Urothelium cell line (cell line): Measurements from ENCODE around the gene DLX3.
A peak's percentile ranks its signal among the peaks of the same experiment; 100 is the strongest.

Experiments used
- DNase-seq: peaks from one replicate; pipeline ENCODE4 v3.0.0; 2011; ENCODE audit warnings: low spot score, mixed read lengths
- FAIRE-seq: peaks from 2 replicates; lab custom pipeline; 2011; peaks lifted over from hg19 to GRCh38; lab: Jason Lieb, UNC

DLX3 gene

GRCh38 chr17:49976163-49976827, 18.7 kb downstream of the DLX3 start:
- FAIRE-seq (no peak), DNase-seq (no peak)

DNA sequence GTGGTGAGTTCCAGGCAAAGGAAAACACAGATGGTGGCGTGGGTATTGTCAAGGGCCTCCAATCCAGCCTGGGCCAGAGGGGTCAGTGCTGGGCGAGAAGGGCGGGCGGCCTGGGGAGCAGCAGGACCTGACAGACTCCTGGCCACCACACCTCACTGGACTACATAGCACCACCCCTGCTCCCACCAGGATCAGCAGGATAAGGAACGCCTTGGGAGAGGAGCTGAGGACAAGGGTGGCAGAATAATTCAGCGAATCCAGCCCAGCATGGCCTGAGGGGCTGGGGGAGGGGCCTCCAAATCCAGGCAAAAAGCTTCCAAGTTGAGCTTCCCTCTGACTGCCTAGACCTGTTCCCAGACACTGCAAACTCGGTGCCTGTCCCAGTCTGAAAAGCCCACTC, 19.5 kb downstream of the DLX3 start:
- FAIRE-seq: no peak
- DNase-seq: no peak

DNA sequence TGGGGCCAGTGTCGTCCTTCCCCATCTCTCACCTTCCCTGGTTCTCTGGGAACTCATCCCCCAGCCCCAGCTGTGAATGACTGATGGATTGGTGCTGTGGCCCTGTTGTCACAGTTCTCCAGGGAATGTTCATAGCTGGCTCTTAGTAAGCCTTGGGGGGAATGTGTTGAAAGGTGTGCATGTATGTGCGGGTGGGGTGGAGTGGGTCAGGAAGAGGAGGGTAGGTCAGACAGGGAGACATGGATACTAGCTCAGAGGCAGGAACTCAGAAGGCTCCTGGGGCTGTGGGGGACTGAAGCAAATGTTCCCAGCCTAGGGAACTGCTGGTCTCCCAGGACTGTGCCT, 21.8 kb downstream of the DLX3 start:
- FAIRE-seq (peak; percentile 42), DNase-seq (no peak)

- DNase-seq (no peak), FAIRE-seq (peak; percentile 40)
Observed at GRCh38 chr17:49972486-49973270, 22.3 kb downstream of the DLX3 start.

DNA sequence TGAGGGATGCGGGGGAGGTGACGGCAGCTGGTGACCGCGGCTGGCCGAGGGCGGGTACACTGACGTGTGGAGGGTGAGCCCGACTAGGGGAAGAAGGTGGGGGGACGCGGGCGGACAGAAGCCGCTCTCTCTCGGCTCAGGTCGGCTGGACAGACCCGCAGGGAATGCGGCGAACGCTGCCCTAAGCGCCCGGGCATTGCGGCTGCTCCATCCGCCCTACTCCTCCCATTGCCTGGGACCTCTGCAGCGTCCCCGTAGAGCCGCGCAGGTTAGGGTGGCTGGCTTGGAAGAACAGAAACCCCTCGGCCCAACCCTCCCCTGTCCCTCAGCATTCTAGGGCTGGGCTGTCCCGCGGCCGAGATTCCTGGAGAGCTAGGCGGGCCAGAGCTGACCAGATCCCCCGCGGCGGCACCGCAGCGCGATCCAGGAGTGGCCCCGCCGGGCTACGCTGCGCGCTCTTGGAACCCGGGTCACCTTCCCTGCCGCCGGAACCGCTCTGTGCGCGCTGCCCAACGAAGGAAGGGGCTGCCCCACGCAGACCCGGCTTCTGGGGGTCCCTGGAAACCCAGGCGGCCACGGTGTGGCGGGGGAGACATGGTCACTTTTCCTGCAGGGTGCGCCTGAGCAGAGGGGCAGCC, 23.1 kb downstream of the DLX3 start:
- DNase-seq (no peak), FAIRE-seq (no peak)

- FAIRE-seq: no peak
- DNase-seq: no peak
Observed at GRCh38 chr17:49971199-49971847, 23.7 kb downstream of the DLX3 start.

DNA sequence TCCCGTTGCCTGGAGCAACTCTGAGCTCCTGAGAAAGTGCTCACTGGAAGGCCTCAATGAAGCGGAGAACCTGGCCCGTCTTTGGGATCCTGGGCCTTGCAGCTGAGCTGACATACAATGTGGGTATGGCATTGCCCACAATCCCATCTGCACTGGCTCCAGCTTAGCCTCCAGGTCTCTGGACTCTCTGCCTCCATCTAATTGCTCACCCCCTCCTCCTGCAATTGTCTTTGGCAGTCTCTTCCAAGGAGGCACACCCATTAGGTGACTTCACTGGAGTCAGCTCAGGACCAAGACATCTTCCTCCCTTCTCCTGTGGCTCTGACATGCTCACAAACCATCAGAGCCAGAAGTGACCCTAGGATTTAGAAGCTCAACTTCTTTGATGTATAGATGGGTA, 24.5 kb downstream of the DLX3 start:
- no peak for FAIRE-seq
- DNase-seq: no peak

- FAIRE-seq (no peak), DNase-seq (no peak)
Observed at GRCh38 chr17:49969795-49970389, 25.1 kb downstream of the DLX3 start.

DNA sequence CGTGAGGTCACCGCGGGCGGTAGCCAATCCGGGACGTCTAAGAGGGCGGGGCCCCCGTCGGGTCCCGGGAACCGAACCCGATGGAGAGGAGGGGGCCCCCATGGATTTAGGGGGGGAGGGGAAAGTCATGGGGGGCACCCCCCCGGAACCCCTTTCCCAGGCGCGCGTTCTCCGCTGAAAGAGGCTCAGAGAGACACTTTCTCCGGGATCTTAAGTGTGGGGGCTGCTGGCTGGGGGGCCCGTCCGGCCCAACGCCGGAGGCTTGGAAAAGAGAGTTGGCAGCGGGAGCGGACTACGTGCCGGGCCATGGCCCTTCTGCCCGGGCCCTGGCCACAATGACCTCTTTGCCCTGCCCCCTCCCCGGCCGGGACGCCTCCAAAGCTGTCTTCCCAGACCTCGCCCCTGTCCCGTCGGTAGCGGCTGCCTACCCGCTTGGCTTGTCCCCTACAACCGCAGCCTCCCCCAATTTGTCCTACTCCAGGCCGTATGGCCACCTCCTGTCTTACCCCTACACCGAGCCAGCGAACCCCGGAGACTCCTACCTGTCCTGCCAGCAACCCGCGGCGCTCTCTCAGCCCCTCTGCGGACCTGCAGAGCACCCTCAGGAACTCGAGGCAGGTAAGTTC, 25.8 kb downstream of the DLX3 start, which contains the start of gene DLX4:
Gene DLX4 (plus strand): TSS at position 57 of the 626 bp plus-strand sequence. CDS start 279 bp downstream, at position 336.
- FAIRE-seq (no peak), DNase-seq (no peak)

- FAIRE-seq: no peak
- no peak for DNase-seq
Observed at GRCh38 chr17:49968405-49969133, 26.5 kb downstream of the DLX3 start.

GRCh38 chr17:49967621-49968404, 27.2 kb downstream of the DLX3 start:
- no peak for FAIRE-seq

DNA sequence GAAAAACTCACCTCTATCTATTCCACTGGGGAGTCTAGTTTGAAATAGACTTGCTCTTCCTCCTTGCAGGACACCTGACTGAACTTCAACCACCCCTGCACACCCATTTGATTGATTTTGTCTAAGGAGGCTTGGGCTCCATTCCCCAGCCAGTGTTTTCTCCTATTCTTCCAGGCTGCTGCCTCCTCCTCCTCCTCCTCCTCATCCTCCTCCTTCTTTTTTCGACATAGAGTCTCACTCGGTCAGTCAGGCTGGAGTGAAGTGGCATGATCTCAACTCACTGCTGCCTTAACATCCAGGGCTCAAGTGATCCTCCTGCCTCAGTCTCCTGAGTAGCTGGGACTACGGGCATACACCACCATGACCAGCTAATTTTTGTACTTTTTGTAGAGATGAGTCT, 27.8 kb downstream of the DLX3 start:
- no peak for DNase-seq
- no peak for FAIRE-seq

More at GRCh38 chr17:49967621-49968404, 27.2 kb downstream of the DLX3 start:
- DNase-seq: no peak

DNA sequence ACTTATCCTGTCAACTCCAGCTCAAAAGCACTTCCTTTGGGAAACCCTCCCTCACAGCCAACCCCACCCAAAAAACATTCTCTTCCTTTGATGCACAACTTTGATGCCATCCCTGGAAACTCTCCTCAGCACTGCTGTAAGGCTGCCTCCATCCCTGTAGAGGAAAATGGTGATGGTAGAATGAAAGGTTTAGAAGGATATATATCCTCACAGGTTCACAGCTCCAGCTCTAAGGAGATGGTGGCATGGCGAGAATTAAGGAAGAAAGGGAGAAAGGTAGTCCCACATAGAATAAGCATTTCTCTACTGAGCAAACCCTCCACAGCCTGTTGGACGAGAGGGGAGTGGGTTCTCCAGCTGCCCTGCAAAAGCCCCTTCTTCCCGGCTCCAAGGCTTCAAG, 28.3 kb downstream of the DLX3 start:
- DNase-seq: no peak
- no peak for FAIRE-seq

DNA sequence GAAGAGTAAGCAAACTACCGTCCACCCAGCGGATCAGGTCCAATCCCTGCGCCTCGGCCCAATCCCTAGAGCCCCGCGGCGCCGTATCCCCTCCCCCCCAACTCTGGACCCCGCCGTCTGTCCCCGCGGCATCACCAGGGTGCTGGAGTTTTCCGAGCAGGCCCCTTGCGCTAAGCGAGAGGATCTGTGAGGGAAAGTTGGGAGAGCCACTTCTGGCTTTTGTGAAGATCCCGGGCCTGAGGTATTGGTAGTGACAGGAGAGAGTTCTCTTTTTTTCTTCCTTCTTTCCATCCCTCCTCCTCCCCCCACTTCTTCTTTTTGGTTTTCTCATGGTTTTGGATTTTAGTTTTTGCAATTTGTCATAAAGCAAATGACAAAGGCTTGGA, 29.5 kb downstream of the DLX3 start:
- no peak for FAIRE-seq
- no peak for DNase-seq

- DNase-seq (no peak), FAIRE-seq (no peak)
Observed at GRCh38 chr17:49964769-49965523, 30.1 kb downstream of the DLX3 start.

- FAIRE-seq: no peak
- DNase-seq: no peak
Observed at GRCh38 chr17:49964303-49964768, 30.7 kb downstream of the DLX3 start.

DNA sequence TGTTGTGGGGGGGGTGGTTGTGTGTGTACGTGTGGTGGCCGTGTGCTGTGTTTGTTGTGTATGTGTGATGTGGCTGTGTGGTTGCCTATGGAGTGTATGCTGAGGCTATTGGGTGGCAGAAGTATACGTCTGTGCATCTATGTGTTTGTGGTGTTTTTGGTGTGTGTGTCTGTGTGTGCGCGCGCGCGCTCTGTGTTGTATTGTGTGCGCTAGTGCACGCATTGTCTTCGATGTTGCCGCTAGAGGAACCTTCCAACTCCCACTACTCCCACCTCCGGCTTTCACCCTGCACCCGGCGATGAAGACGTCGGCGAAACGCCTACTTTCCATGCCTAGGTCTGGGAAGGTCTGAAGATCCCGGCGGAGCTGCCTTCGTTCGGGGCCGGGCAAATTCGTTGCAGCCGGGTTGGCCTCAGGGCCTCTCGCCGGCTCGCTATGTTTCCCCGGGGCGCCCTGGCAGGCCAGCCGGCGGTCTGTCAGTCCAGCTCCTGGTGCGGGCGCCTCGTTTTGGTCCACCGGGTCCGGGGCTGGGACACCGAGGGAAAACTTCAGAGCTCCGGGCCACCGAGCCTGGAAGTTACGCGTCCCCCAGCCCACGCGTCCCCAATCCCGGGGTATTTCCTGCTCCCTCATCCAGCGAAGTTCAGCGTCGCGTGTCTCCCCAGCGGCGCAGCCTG, 31.3 kb downstream of the DLX3 start:
- no peak for DNase-seq
- FAIRE-seq: peak; percentile 20

DNA sequence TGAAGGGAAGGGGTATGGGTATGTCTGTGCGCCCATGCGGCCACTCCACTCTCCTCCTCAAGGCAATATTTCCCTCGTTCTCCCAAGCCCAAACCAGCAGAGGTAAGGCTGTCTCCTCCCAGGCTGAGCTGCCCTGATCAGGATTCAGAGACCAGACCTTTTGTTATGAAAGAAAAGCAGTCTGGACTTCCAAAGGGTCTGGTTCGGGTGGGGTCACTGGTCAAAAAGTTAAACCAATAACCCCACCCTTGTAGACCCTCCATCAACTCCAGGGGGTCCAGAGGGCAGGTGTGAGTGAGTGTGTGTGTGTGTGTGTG, 31.8 kb downstream of the DLX3 start:
- no peak for DNase-seq
- FAIRE-seq: no peak
